ENCODE measurements around the gene SEC16A.

- TF ChIP-seq CTCF (IDR thresholded peaks at IDR 0.05) (no peak), POLR2A (IDR thresholded peaks at IDR 0.05) (no peak), POLR2AphosphoS5 (IDR thresholded peaks at IDR 0.05) (no peak), EP300 (IDR thresholded peaks at IDR 0.05) (no peak)
These were observed 77.4 kb downstream of the SEC16A start for GRCh38 chr9:136405481-136405880.

All from stomach (tissue), 4 donors.